ENCODE measurements around the gene CDH23.

The CDH23 gene

DNA sequence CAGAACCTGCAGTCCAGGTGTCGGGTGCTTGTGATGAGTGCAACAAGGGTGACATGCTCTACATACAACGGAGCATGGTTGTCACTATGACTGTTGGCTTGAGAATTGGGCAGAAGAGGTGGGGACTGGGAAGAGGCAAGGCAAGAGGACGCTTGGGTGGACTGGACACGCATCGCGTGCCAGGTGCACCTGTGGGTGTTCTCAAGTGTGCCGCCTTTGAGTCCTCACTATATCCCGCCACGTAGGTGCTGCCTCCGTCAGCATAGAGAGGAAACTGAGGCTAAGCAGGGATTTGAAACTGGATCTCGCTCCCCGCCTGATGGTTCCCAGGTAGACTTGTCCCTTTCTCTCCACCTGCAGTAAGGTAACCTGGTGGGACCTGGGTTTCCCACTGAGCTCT is 27.2 kb downstream of the CDH23 start:
- DNase-seq: no peak

DNA sequence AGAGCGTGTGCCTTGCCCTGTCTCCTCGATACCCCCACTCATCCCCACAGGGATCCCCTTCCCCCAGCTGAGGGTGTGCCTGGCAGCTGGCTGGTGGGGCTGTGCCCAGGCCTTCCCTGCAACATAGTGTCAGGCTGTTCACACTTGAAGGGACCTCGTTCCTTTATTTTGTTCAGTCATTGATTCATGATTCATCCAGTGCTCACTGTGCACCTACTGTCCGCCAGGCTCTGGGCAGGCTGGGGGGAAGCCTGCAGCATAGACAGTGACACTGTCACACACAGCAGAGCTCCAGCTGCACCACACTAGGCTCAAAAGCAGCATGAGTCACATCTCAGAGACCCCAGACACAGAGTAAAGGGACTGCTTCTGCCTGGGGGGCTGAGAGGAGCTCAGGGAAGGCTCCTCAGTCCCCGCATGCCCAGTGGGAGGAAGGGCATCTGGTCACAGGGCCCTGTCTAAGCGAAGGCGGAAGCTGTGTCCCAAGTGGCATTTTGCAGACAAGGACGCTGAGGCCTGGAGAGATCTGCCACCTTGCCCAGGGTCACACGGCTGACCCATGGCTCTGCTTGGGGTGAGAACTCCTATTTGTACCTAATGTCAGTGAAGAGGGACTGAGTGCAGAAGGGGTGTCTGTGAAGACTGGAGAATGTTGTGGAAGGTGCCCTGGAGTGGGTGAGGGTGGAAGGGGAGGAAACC is 27.9 kb downstream of the CDH23 start:
- DNase-seq: no peak

DNA sequence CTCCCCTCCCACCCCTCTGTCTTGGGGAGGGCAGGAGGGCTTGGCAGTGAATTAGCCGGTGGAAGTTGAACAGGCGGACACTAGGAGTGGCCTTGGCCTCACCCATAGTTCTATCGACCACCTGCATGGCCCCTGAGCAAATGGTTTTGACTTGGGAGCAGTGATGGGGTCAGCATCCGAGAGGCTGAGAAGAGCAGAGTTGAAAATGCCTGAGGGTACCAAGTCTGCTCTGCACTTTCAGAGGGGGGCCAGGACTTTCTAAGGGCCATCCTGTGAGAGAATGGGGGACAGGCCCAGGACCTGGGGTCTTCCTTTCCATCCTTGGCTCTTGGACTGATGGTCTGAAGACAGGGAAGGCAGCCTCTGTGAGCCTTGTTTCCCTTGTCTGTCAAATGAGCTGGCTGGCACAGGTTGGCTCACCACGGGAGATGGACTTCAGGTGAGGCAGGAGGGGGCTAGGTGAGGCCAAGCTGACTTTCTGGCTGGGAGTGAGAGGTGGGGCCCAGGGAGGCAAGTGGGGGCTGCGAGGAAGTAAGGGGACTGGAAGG is 29.4 kb downstream of the CDH23 start:
- no peak for DNase-seq

DNA sequence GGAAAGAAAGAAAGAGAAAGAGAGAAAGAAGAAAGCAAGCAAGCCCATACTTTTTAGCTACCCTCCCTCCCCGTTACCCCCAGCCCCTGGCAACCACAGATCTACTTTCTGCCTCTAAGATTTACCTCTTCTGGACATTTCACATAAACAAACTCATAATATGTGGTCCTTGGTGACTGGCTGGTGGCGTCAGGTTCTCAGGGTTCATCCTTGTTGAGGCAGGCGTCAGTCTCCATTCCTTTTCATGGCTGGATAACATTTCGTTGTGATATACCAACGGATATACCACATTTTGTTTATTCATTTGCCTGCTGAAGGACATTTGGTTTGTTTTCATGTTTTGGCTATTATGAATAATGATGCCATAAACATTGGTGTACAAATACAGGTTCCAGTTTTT is 30.5 kb downstream of the CDH23 start:
- DNase-seq: no peak

- no peak for DNase-seq
Observed at GRCh38 chr10:71429304-71429703, 32.6 kb downstream of the CDH23 start.

GRCh38 chr10:71429929-71430328 is 33.2 kb downstream of the CDH23 start:
- no peak for DNase-seq

DNA sequence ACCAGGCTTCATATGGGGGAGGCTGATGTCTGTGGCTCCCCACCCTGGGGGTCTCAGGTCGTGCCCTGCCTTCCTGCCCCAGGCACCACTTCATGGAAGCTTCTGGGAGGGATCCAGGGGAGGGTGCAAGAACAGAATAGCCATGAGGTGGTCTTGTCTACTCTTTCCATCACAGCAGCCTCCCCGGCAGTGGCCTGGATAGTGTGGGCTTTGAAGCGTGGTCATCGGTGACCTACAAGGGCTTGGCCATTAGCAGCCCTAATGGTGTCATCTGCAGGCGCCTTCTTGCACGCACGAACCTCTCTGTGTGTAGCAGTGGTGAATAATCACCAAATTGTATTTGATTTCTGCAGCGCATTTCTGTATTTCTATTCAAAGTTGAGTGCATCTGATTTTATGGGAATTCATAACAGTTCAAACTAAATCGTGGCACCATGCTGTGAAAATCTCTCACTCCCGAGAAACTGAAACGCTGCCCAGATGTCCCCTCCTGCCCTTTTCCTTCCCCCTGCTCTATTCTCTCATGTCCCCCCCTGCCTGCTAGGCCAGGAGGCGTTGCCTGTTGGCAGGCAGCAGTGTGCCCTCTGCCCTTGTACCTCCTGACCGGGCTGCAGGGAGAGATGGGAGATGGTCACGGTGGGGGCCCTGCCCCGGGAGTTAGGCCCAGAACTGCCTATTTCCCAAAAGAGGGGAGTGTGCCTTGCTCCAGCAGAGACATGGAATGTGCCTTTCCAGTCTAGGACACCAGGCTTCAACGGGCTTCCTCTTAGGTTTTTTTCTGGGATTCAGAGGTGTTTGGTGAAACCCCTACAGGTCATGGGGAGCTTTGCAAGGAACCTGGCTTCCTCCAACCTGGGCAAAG is 34.8 kb downstream of the CDH23 start:
- DNase-seq: no peak

GRCh38 chr10:71432101-71432905 is 35.6 kb downstream of the CDH23 start:
- no peak for DNase-seq

- DNase-seq: no peak
Observed at GRCh38 chr10:71432956-71433767, 36.4 kb downstream of the CDH23 start.

- DNase-seq: peak; percentile 5 to 27
Observed at GRCh38 chr10:71433768-71434744, 37.3 kb downstream of the CDH23 start.

DNA sequence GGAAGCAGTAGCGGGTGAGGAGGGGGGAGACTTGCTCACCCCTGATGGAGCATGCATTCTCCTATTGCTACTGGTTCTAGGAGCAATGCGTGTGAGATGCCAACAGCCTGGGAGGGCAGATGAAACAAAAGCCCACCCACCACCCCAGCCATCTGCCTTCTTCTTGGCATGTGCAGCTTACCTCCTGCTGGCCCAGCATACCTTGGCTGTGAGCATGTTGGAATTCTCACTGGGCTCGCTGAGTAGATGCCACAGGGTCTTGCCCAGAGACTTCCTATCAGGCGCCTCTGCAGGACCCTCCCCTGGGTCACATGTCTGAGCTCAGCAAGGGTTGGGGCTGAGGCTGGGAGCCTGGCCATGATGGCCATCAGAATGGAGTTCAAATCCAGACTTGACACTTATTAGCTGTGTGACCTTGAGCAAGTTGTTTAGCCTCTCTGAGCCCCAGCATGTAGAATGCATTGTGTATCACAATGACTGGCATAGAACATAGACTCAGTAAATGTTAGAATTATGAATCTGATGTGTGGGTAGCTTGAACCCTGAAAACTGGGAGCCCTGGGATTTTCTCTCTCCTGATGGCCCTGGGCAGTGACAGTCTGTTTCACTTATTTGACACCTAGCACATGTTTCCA is 38.2 kb downstream of the CDH23 start:
- no peak for DNase-seq

GRCh38 chr10:71435571-71436267 is 39.0 kb downstream of the CDH23 start:
- no peak for DNase-seq

- DNase-seq: no peak
Observed at GRCh38 chr10:71436268-71437125, 39.8 kb downstream of the CDH23 start.

- DNase-seq: no peak
Observed at GRCh38 chr10:71437537-71438092, 40.9 kb downstream of the CDH23 start.

GRCh38 chr10:71438761-71439160 is 42.0 kb downstream of the CDH23 start:
- no peak for DNase-seq

GRCh38 chr10:71439670-71440425 is 43.1 kb downstream of the CDH23 start:
- DNase-seq: no peak

- no peak for DNase-seq
Observed at GRCh38 chr10:71440506-71441035, 43.9 kb downstream of the CDH23 start.
